Parathyroid adenoma (tissue), 2 donors: ENCODE results near the gene MRPL47.

Experiments used
- H2AFZ ChIP-seq: fragments of 300-600 bp; sonication (generic); one replicate; pipeline ENCODE4 v1.7.0; 2017; ENCODE audit warnings: antibody characterized with exemption, mild to moderate bottlenecking
- H3K27ac ChIP-seq: fragments of 300-600 bp; sonication (generic); one replicate; pipeline ENCODE4 v1.7.0; 2017
- H3K27me3 ChIP-seq: fragments of 300-600 bp; sonication (generic); one replicate; pipeline ENCODE4 v1.7.0; 2017; ENCODE audit warnings: low read length; ENCODE audit not compliant: control insufficient read depth, insufficient read depth
- H3K36me3 ChIP-seq: fragments of 300-600 bp; sonication (generic); one replicate; pipeline ENCODE4 v1.7.0; 2017; ENCODE audit warnings: low read length; ENCODE audit not compliant: control insufficient read depth, insufficient read depth
- H3K4me1 ChIP-seq: fragments of 300-600 bp; sonication (generic); one replicate; pipeline ENCODE4 v1.7.0; 2017; ENCODE audit warnings: control low read depth
- H3K4me2 ChIP-seq: fragments of 300-600 bp; sonication (generic); one replicate; pipeline ENCODE4 v1.7.0; 2017; ENCODE audit warnings: low read length
- H3K4me3 ChIP-seq: fragments of 300-600 bp; sonication (generic); one replicate; pipeline ENCODE4 v1.7.0; 2017; ENCODE audit warnings: low read depth, low read length
- H3K79me2 ChIP-seq: fragments of 300-600 bp; sonication (generic); one replicate; pipeline ENCODE4 v1.7.0; 2017; ENCODE audit warnings: control low read depth
- H3K9ac ChIP-seq: fragments of 300-600 bp; sonication (generic); one replicate; pipeline ENCODE4 v1.7.0; 2017; ENCODE audit warnings: mild to moderate bottlenecking
- H3K9me3 ChIP-seq: fragments of 300-600 bp; sonication (generic); one replicate; pipeline ENCODE4 v1.7.0; 2017; ENCODE audit warnings: low read length; ENCODE audit not compliant: control insufficient read depth
- TF ChIP-seq, protein P1 (sequence below): fragments of 300-600 bp; sonication (generic); IDR thresholded peaks from one replicate; pipeline ENCODE4 v1.7.0; 2017; ENCODE audit warnings: antibody characterized with exemption, mild to moderate bottlenecking
- donor health status: primary hyperparathyroidism.

MRPL47 gene

DNA sequence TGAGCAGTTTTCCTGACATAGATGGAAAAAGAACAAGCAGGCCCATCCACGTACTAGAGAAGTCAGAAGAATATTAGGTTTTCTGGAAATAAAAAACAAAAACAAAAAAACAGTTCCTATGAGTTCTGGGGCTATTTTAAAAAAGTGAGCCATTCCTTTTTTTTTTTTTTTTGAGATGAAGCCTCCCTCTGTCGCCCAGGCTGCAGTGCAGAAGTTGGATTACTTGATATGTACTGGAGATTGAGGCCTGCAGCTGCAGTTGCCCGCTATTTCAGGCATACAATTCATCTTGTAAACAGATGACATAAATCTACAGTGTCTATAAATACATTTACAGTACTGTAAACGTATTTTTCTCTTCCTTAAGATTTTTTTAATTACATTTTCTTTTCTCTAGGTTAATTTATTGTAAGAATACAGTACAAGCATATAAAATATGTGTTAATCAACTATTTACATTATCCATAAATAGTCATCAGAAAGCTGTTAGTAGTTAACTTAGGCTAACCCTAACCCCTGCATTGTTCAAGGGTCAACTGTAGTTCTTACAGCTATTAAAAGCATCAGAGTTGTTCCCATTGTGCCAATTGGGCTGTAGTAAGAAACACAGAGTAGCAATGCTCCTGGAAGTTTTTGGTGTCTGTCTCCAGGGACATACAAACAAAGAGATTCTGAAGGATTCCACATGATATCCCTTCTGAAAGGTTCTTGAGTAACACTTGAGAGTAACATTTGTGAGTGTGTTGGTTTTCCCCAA lies 52.9 kb downstream of the MRPL47 start:
- Histone ChIP-seq H2AFZ (no peak overlapping the region), H3K4me2 (no peak overlapping the region), H3K27ac (no peak overlapping the region), H3K9ac (no peak overlapping the region), H3K79me2 (no peaks in the 10 kb centered on the region), H3K36me3 (no peaks in the 10 kb centered on the region), H3K4me1 (no peaks in the 10 kb centered on the region), H3K9me3 (no peaks in the 10 kb centered on the region), H3K27me3 (no peaks in the 10 kb centered on the region), H3K4me3 (no peak overlapping the region)
- TF ChIP-seq, protein P1, sequence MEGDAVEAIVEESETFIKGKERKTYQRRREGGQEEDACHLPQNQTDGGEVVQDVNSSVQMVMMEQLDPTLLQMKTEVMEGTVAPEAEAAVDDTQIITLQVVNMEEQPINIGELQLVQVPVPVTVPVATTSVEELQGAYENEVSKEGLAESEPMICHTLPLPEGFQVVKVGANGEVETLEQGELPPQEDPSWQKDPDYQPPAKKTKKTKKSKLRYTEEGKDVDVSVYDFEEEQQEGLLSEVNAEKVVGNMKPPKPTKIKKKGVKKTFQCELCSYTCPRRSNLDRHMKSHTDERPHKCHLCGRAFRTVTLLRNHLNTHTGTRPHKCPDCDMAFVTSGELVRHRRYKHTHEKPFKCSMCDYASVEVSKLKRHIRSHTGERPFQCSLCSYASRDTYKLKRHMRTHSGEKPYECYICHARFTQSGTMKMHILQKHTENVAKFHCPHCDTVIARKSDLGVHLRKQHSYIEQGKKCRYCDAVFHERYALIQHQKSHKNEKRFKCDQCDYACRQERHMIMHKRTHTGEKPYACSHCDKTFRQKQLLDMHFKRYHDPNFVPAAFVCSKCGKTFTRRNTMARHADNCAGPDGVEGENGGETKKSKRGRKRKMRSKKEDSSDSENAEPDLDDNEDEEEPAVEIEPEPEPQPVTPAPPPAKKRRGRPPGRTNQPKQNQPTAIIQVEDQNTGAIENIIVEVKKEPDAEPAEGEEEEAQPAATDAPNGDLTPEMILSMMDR = no peak

DNA sequence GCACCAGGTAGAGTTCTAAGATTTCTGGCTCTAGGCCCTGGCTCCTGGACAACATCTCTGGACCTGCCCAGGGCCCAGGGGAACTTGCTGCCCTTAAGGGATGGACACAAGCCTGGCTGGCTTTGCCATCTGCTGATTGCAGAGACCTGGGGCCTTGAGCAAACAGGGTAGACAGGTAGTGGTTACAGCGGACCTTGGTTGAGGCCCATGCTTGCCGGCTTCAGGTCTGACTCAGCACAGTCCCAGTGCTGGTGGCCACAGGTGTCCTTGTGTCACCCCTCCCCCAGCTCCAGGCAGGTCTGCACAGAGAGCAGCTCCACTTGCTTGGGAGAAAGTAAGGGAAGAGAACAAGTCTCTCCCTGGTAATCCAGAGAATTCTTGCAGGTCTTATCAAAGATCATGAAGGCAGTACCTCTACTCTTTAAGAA lies 57.6 kb downstream of the MRPL47 start:
- H3K27me3 ChIP-seq = no peaks in the 10 kb centered on the region
- no peaks in the 10 kb centered on the region for H3K36me3 ChIP-seq
- no peak overlapping the region for H2AFZ ChIP-seq
- TF ChIP-seq, protein P1 = no peak
- no peak overlapping the region for H3K27ac ChIP-seq
- H3K4me3 ChIP-seq = no peak overlapping the region
- H3K4me1 ChIP-seq = no peaks in the 10 kb centered on the region
- H3K4me2 ChIP-seq = no peak overlapping the region
- H3K9me3 ChIP-seq = no peaks in the 10 kb centered on the region
- H3K9ac ChIP-seq = no peak overlapping the region
- no peaks in the 10 kb centered on the region for H3K79me2 ChIP-seq

DNA sequence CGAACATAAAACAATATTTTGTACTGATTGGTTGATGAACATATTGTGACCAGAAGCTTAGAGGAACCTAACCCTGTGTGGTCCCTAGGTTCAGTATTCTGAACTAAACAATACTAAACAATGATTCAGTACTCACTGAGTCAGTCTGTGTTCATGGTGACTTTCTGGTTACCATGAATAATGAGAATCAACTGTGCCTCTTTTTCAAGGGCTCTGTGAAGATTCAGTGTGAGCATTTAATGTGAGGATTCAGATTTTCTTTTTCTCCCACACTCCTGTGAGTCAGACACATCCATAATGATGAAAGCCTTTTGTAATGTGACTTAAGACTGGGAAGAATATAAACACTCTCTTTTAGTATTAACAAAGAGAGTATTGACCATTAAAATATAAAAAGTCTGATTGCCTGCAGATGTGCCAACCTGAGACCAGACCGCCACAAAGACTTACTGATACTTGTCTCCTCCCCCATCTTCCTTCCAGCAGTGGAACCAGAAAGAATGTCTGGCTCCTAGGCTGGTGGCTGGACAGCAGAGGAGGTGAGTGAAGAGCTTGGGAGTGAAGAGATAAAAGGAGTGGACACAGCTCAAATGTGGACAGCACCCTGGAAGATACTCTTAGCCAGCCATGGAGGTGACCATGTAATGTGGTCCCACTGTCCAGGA lies 59.3 kb downstream of the MRPL47 start:
- H3K4me3 ChIP-seq = no peak overlapping the region
- H3K36me3 ChIP-seq = no peaks in the 10 kb centered on the region
- H3K9ac ChIP-seq = no peak overlapping the region
- H2AFZ ChIP-seq = no peak overlapping the region
- no peaks in the 10 kb centered on the region for H3K79me2 ChIP-seq
- H3K4me1 ChIP-seq = no peaks in the 10 kb centered on the region
- no peak overlapping the region for H3K27ac ChIP-seq
- H3K9me3 ChIP-seq = no peaks in the 10 kb centered on the region
- no peaks in the 10 kb centered on the region for H3K27me3 ChIP-seq
- H3K4me2 ChIP-seq = no peak overlapping the region
- TF ChIP-seq, protein P1 = no peak

DNA sequence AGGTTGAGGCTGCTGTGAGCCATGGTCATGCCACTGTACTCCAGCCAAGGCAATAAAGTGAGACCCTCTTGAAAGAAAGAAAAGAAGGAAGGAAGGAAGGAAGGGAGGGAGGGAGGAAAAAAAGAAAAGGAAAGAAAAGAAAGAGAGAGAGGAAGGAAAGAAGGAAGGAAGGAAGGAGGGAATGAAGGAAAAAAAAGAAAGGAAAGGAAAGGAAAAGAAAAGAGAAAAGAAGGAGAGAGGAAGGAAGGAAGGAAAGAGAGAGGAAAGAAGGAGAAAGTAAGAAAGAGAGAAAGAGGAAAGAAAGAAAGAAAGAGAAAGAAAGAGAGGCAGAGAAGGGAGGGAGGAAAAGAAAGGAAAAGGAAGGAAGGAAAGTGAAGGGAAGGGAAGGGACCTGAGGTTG lies 62.1 kb downstream of the MRPL47 start:
- Histone ChIP-seq H3K27me3 (no peaks in the 10 kb centered on the region), H3K9ac (no peak overlapping the region), H3K4me2 (no peak overlapping the region), H3K9me3 (no peaks in the 10 kb centered on the region), H3K36me3 (no peaks in the 10 kb centered on the region), H3K4me3 (no peak overlapping the region), H3K27ac (no peak overlapping the region), H2AFZ (no peak overlapping the region), H3K4me1 (no peaks in the 10 kb centered on the region), H3K79me2 (no peaks in the 10 kb centered on the region)
- TF ChIP-seq, protein P1 = no peak

DNA sequence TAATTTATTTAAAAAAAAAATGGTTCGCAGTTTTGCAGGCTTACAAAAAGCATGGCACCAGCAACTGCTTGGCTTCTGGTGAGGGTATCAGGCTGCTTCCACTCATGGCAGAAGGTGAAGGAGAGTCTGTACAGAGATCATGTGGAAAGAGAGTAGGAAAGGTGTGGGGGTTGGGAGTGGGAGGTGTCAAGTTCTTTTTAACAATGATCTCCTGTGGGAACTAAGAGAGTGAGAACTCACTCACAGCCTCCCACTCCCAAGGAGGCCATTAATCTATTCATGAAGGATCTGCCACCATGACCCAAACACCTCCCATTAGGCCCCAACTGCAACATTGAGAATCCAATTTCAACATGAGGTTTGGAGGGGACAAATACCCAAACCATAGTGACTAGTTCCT lies 62.8 kb downstream of the MRPL47 start:
- TF ChIP-seq, protein P1 = no peak
- Histone ChIP-seq H3K4me1 (no peaks in the 10 kb centered on the region), H3K36me3 (no peaks in the 10 kb centered on the region), H3K9me3 (no peaks in the 10 kb centered on the region), H3K4me2 (no peak overlapping the region), H3K9ac (no peak overlapping the region), H3K27ac (no peak overlapping the region), H2AFZ (no peak overlapping the region), H3K27me3 (no peaks in the 10 kb centered on the region), H3K79me2 (no peaks in the 10 kb centered on the region), H3K4me3 (no peak overlapping the region)
